ENCODE results near the gene COMMD8.
"Not testable (repeated sequence)": the region's sequence is repeated elsewhere in the genome, so short reads cannot be mapped to it uniquely, and the experiment has no call there.

Gene COMMD8

DNA sequence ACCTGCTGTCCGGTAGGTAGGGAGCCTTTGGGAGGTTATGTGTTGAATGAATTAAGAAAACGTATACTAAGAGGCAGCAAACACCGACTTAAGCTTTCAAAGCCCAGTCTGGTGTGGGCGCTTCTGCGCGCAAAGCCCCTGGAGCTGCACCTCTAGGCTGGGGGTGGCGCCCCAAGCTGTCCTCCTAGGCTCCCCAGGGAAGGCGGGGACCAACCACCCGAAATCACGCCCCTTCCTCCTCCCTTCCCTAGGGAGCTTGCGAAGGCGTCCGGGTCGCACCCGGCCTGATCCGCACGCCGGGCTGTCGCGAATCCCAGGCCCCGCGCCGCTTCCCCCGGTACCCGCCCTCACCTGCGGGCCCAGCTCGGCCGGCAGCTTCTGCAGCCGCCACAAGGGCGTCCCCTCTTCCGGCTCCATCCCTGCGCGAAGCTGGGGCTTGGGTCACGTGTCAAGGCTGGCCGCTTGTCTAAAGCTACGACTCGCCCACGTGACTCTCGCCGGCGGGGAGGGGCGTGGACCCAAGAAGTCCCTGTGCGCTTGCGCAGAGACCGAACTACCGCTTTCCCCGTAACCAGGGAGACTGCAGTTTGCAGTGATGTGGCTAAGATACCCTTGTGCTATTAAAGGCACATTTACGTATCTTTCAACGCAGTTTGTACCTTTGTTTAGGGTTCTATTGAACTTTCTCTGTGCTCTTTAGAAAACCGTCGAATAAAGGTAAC, at the start of gene COMMD8:
COMMD8 (minus strand) TSS at position 468 of the 722 bp plus-strand sequence; CDS start at position 417, 51 bp downstream.
- peak; percentile 67 for DNase-seq

DNA sequence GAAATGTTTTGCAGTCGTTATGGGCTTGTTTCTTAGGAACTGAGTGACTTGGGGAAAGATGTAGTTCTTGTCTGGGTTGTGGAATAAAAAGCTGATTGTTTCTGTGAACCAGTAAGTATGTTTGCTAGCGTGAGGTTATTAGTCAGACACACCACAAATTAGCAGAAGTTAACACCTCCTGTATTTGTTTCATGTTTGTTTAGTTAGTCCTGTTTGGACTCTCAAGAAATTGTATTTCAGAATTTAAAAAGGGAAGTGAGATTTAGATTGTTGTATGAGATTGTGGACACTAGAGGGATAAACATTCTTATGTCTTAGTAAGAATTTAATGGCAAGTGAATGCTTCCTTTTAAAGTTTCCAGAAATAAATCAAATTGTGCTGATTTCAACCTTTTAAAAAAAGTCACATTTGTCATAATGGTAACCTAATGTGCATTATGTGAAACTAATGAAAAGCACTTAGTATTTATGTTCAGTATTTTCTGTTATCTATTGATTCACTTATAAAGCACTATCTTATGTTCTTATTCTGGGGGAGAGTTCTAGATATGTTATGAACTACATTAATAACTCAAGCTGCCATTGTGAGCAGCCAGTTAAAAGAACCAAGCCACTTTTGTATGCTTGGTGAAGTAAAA, 47.1 kb upstream of the COMMD8 start:
- DNase-seq, result no peak

- no peak for DNase-seq
Observed at GRCh38 chr4:47505666-47506065, 42.2 kb upstream of the COMMD8 start.

DNA sequence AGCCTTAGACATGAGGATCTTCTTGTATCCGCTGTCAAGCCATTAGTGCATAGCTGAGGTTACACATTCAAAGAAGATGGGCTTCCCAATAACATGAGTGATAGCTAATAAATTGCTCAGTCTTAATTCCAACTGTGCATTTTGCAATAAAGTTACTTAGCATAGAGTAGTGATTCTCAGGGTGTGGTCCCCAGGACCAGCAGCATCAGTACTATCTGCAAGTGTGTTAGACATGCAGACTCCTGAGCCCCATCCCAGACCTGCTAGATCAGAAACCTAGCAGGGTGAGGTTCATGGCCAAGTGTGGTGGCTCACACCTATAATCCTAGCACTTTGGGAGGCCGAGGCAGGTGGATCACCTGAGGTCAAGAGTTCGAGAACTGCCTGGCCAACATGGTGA, 41.6 kb upstream of the COMMD8 start:
- DNase-seq, result no peak

GRCh38 chr4:47500776-47501175, 37.3 kb upstream of the COMMD8 start:
- DNase-seq, result no peak

DNA sequence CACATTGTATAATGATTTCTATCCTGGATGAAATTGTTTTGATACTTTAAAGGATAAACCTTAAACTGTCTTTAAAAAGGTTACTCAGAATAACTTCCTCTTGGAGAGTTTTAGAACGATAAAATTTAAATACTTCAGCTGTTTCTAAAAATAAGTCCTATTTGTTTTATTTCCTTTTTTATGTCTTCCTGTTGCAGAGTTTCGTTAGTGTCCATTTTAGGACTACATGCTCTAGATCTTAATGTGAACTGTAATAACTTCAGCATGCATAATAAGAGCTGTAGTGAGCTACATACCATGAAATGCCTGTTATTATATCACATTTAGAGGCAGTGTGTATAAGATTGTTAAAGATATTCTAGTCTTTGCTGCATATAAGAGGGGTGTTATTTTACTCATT, 36.2 kb upstream of the COMMD8 start:
- no peak for DNase-seq

GRCh38 chr4:47498899-47499298, 35.4 kb upstream of the COMMD8 start:
- DNase-seq, result no peak

GRCh38 chr4:47494124-47494430, 30.6 kb upstream of the COMMD8 start:
- no peak for DNase-seq

GRCh38 chr4:47493238-47494123, 30.0 kb upstream of the COMMD8 start:
- DNase-seq, result no peak

GRCh38 chr4:47490550-47490949, 27.0 kb upstream of the COMMD8 start:
- no peak for DNase-seq

DNA sequence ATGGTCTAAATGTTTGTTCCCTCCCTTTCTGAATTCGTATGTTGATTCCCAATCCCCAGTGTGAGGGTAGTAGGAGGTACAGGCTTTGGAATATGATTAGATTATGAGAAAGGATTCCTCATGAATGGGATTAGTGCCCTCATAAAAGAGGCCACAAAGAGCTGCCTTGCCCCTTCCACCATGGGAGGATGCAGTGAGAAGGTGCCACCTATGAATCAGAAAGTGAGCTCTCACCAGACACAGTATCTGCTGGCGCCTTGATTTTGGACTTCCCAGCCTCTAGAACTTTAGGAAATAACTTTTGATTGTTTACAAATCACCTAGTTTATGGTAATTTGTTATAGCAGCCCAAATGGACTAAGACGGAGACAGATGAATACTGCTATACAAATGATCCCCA, 25.2 kb upstream of the COMMD8 start:
- DNase-seq, result no peak

- not testable (repeated sequence) for DNase-seq
Observed at GRCh38 chr4:47486727-47487126, 23.2 kb upstream of the COMMD8 start.

GRCh38 chr4:47486231-47486673, 22.8 kb upstream of the COMMD8 start:
- no peak for DNase-seq

- no peak for DNase-seq
Observed at GRCh38 chr4:47485768-47486167, 22.3 kb upstream of the COMMD8 start.

- DNase-seq, result peak; percentile 74
Observed at GRCh38 chr4:47485047-47485692, 21.7 kb upstream of the COMMD8 start, which contains the start of gene ATP10D. Gene ATP10D, plus strand, starts transcription at chr4:47485275. Its CDS starts 27,266 bp downstream, at chr4:47512541.

GRCh38 chr4:47484168-47484567, 20.7 kb upstream of the COMMD8 start:
- no peak for DNase-seq

DNA sequence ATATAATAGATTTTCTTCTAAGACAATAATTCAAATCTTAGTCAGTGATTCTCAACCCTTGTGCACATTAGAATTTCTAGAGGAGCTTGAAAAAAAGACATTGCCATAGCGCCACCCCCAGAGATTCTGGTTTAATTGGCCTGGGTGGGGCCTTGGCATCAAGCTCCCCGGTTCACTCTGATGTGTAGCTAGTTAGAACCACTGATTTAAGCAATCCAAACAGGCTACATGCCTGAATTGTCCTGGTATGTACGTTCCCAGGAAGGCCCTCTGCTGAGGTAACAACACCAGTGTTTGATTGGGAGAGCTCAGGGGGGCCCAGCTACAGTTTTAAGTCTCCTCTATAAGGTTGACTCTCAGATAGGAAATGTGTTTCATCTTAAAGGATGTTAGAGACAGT, 20.2 kb upstream of the COMMD8 start:
- DNase-seq, result no peak

- DNase-seq, result no peak
Observed at GRCh38 chr4:47482326-47482725, 18.8 kb upstream of the COMMD8 start.

DNA sequence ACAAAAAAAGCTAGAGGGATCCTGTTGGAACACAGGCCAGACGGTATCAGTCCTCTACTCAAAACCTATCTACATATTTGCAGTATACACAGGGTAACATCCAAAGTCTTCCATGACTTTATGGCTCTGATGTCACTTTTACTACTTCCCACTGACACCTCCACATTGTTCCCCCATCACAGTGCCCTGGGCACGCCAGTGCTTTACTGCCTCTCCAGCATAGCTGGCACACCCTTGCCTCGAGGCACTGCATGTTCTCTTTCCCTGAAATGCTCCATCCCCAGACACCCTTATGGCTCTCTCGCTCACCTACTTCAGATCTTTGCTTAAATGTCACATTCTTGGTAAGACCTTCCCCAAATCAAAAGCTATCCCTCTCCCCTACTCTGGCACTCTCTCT, 15.3 kb upstream of the COMMD8 start:
- DNase-seq, result no peak

DNA sequence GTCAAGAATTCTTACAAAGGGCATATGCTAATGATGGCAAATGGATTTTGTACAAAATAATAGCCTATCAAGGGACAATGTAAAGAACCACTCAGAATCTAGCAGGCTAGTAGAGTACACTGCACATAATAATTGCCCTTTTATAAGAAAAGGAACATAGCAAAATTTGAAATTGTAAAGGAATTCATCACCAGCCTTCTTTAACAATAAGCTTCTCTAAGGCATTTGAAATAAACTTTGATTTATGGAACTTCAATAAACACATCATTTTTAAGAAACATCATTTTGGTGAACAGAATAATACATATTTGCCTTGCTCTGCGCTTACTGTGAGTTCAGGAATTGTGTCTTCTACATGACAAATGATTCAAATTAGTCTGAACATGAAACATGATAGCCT, 11.9 kb upstream of the COMMD8 start:
- no peak for DNase-seq

- no peak for DNase-seq
Observed at GRCh38 chr4:47474799-47475198, 11.3 kb upstream of the COMMD8 start.

- DNase-seq, result no peak
Observed at GRCh38 chr4:47473141-47473750, 9.7 kb upstream of the COMMD8 start.

GRCh38 chr4:47471591-47471990, 8.1 kb upstream of the COMMD8 start:
- DNase-seq, result no peak
